ENCODE measurements around the gene UBQLN4.
"Not testable (repeated sequence)": the region's sequence is repeated elsewhere in the genome, so short reads cannot be mapped to it uniquely, and the experiment has no call there.

The UBQLN4 gene

GRCh38 chr1:156080863-156081179 lies 27.2 kb upstream of the UBQLN4 start:
- no peak for DNase-seq

- DNase-seq: no peak
Measured at GRCh38 chr1:156080241-156080862, 26.8 kb upstream of the UBQLN4 start.

GRCh38 chr1:156079762-156080161 lies 26.2 kb upstream of the UBQLN4 start:
- DNase-seq: no peak

GRCh38 chr1:156078728-156079127 lies 25.1 kb upstream of the UBQLN4 start:
- DNase-seq: no peak

GRCh38 chr1:156077430-156077760 lies 23.8 kb upstream of the UBQLN4 start:
- DNase-seq: no peak

- DNase-seq: no peak
Measured at GRCh38 chr1:156076609-156077429, 23.2 kb upstream of the UBQLN4 start.

GRCh38 chr1:156075775-156076204 lies 22.2 kb upstream of the UBQLN4 start:
- no peak for DNase-seq

- no peak for DNase-seq
Measured at GRCh38 chr1:156075162-156075561, 21.6 kb upstream of the UBQLN4 start.

GRCh38 chr1:156074661-156075060 lies 21.1 kb upstream of the UBQLN4 start:
- no peak for DNase-seq

GRCh38 chr1:156073740-156074139 lies 20.1 kb upstream of the UBQLN4 start:
- no peak for DNase-seq

GRCh38 chr1:156073110-156073687 lies 19.6 kb upstream of the UBQLN4 start:
- no peak for DNase-seq

- DNase-seq: no peak
Measured at GRCh38 chr1:156072251-156072650, 18.7 kb upstream of the UBQLN4 start.

GRCh38 chr1:156071332-156071816 lies 17.8 kb upstream of the UBQLN4 start:
- not testable (repeated sequence) for DNase-seq

- no peak for DNase-seq
Measured at GRCh38 chr1:156070548-156070947, 16.9 kb upstream of the UBQLN4 start.

GRCh38 chr1:156069490-156070455 lies 16.2 kb upstream of the UBQLN4 start:
- no peak for DNase-seq

GRCh38 chr1:156067262-156067661 lies 13.7 kb upstream of the UBQLN4 start:
- DNase-seq: no peak

GRCh38 chr1:156065871-156066270 lies 12.3 kb upstream of the UBQLN4 start:
- no peak for DNase-seq

- DNase-seq: peak; percentile 34
Measured at GRCh38 chr1:156065212-156065611, 11.6 kb upstream of the UBQLN4 start.

- DNase-seq: no peak
Measured at GRCh38 chr1:156064615-156065014, 11.0 kb upstream of the UBQLN4 start.

- no peak for DNase-seq
Measured at GRCh38 chr1:156063997-156064285, 10.3 kb upstream of the UBQLN4 start.

- DNase-seq: no peak
Measured at GRCh38 chr1:156062189-156062588, 8.6 kb upstream of the UBQLN4 start.

- no peak for DNase-seq
Measured at GRCh38 chr1:156060937-156061636, 7.5 kb upstream of the UBQLN4 start, which contains the start of gene RAB25. Gene RAB25 (plus strand): TSS chr1:156061160. CDS start chr1:156061401, 241 bp downstream.

Data from activated CD4-positive, alpha-beta T cell treated with anti-CD3 and anti-CD28 coated beads, Interleukin-10, Interleukin-2, amounts not matched to agents 100 ng/mL and 50 ng/mL, durations not matched to agents 16 hours and 8 hours (primary cell).